HG03066 (cell line): ENCODE results near the gene MSANTD2.

Experiments used
- ATAC-seq: cut with Tn5 transposase; IDR thresholded peaks from one replicate; pipeline ENCODE4 v1.9.1; 2021; ENCODE audit warnings: low read depth; ENCODE audit not compliant: unreplicated experiment

The MSANTD2 gene

GRCh38 chr11:124821995-124822730 is 22.0 kb upstream of the MSANTD2 start:
- no peak for ATAC-seq

- no peak for ATAC-seq
These were observed 16.8 kb upstream of the MSANTD2 start for GRCh38 chr11:124817036-124817435.

- ATAC-seq = no peak
These were observed 14.5 kb upstream of the MSANTD2 start for GRCh38 chr11:124814739-124815138.

DNA sequence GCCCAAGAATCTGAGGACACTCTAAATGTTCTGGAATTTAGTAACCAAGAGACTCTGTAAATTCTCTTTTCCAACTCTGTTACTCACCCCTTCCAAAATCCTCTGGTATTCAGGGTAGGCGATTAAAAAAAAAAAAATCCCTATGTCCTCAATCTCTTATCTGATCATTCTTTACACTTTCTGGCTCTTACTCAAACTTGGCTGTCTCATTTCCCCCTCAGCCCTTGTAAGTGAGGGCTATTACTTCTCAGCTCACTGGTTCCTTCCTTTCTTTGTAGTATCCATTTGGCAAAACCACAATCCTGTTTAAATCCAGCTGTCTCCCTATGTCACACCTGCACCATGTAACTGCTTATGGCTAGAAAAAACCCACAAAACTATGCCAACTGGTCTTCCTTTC is 12.7 kb upstream of the MSANTD2 start:
- ATAC-seq = no peak

DNA sequence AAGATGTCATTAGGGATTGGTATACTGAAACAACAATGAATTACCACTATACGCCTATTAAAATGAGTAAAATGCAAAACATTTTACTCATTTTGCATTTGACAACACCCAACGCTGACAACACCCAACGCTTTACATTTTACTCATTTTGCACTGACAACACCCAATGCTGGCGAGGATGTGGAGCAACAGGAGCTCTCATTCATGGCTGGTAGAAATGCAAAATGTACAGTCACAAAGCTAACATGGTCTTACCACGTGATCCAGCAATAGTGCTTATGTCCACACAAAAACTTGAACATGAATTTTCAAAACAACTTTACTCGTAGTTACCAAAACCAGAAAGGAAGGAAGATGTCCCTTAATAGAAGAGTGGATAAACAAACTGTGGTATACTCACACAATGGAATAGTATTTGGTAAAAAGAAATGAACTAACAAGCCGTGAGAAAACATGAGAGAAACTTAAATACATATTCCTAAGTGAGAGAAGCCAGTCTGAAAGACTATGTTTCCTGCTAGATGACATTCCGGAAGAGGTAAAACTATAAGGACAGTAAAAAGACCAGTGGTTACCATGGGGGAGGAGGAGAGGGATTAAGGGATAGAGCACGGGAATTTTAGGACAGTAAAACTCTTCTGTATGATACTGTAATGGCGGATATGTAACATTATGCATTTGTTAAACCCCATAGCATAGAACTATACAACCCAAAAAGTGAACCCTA is 11.4 kb upstream of the MSANTD2 start:
- ATAC-seq = no peak

- no peak for ATAC-seq
These were observed 7.6 kb upstream of the MSANTD2 start for GRCh38 chr11:124807660-124808270.

- no peak for ATAC-seq
These were observed 7.0 kb upstream of the MSANTD2 start for GRCh38 chr11:124807201-124807600.

DNA sequence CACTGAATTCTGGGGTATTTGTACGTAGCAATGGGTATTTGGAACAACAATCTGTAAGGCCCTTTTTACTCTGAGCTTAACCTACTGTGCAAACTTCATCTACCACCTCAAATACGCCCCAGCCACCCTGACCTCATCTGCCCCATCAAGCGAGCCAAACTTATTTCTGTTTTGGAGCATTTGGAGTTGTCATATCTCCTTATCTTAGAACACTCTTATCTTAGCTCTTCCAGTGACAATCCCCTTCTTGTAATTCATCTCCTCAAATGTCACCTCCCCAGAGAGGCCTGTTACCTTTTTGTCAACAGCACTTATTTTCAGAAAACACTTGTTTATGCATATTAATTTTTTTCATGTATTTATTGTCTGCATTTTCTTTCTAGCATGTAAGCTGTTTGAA is 4.7 kb upstream of the MSANTD2 start:
- no peak for ATAC-seq

DNA sequence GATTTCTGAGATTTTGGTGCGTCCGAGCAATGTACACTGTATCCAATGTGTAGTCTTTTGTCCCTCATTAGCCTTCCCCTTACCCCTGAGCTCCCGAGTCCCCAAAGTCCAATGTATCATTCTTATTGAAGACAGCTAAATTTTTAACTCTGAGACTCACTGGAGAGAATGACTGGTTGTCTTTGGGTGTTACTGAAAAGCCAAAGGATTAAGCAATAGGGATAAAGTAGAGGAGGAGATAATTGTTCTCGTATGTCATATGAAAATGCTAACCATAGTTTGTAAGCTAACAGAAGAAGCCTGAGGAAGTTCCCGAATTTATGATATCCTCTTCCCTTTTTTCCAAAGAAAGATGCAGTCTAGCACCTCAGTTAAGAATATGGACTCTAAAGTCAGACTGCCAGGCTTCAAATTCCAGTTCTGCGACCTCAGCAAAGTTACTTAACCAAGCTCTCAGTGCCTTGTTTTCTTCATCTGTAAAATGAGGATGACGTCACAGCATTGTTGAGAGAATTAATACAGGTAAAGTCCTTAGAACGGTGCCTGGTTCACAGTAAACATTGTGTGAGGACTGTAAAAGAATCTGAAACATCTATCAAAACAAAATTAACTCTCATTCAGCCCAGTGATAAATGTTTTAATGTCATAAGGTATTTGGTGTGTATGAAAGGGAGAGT is 1.6 kb upstream of the MSANTD2 start:
- ATAC-seq = no peak

DNA sequence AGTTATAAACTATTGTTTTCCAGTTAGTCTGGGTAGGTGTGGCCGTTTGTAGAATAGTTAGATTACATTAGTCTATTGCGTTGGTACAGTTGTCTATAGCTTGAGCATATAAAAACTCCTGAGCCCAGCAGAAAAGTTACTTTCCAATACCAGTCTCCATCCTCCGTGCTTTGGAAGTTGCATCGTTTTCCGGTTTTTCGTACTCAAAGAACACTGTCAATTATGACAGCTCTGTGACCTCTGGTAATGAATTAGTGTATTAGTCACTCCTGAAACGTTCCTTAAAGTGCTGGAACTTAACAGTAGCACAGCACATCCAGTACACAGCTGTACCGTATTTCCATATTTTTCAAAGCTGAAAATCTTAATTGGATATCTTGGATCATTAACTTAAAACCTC is 808 bp upstream of the MSANTD2 start:
- no peak for ATAC-seq

DNA sequence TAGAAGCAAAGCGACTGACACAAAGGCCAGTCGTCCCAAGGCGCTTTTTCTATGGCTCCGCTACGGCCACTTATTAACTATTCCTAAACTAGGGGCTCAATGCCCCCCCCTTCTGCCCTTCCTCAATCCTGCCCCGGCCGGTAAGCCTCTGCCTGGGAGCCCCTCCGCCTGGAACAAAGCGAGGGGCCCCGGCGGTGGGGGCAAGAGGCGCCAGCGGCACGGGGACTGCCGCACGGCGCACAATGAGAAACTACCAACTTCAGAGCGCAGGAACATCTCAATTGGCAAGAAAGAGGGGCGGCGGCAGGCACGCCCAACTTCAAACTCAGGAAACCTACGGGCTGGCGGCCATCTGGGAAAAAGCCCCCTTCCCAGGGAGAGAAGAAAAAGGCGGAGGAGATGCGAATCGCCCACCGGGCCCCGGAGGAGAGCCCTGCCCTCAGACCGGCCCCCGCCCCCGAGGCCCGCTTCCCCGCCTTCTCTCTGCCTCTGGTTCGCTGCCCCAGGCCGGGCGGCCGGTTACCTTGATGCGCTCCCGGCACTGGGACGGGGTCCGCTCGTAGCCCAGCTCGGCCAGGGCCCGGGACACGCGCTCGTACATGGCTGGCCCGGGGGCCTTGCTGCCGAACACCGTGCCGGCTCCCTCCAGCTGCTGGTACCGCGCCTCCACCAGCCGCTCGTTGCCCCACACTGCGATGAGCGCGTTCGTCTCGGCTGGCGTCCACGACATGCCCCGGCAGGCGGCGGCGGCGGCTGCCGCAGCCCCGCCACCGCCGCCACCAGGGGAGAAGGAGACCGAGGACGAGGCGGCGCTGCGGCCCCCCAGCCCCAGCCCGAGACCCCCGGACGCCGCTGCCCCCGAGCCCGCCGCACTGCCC is 619 bp downstream of the MSANTD2 start:
- ATAC-seq = peak; percentile 37

GRCh38 chr11:124798991-124799347 is 1.2 kb downstream of the MSANTD2 start:
- ATAC-seq = peak; percentile 21

- ATAC-seq = no peak
These were observed 3.9 kb downstream of the MSANTD2 start for GRCh38 chr11:124796312-124796711.

DNA sequence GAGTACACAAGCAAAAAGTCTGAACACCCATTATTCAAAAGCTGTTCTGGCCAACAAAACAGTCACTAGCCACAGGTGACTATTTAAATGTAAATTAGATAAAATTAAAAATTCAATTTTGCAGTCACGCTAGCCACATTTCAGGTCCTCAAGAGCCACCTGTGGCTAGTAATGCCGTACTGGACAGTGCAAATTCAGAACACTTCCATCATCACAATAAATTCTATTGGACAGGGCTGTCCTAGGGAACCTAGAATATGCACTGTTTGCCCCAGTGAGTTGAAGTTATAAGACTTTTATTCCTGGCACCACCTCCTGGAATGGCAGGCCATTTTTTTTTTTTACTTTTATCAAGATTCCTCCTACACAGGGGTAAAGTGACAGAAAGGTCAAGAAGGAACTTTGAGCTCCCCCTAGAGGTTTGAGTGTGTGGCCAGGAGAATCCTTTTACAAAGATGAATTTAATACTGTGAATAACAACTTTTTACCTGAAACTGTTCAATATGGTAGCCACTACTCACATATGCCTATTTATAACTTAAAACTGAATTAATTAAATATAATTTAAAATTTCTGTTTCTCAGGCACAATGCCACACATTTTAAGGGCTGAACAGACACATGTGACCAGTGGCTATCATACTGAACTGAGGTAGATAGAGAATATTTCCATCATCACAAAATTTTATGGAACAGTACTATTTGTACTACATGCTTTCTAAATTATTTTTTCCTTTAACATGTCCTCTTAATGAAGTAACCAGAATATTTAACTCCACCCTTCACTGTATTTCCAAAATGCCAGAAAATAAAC is 6.5 kb downstream of the MSANTD2 start:
- no peak for ATAC-seq

GRCh38 chr11:124791626-124792341 is 8.4 kb downstream of the MSANTD2 start:
- ATAC-seq = peak; percentile 75

- ATAC-seq = no peak
These were observed 11.7 kb downstream of the MSANTD2 start for GRCh38 chr11:124788521-124788920.

- ATAC-seq = no peak
These were observed 16.2 kb downstream of the MSANTD2 start for GRCh38 chr11:124784051-124784450.

- no peak for ATAC-seq
These were observed 17.2 kb downstream of the MSANTD2 start for GRCh38 chr11:124783002-124783401.

DNA sequence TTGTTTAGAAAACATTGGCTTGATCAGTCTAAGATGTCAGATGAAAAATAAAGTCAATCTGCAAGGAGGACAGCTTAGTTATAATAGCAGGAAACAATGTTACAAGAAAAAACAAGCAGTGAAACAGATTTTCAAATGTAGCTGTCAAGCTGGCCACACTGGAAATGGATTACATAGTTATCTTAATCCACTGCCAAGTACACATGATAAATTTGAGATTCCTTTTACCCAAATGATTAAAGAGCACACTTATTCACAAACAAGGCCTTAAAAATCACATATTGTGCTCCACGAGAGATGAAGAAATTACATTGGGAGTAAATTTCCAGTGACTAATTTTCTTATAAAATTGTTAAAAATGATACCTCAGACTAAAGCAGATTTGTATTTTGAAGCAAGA is 20.6 kb downstream of the MSANTD2 start:
- no peak for ATAC-seq
